Epithelial cell of esophagus (primary cell): ENCODE results near the gene TRAPPC8.
A peak's percentile ranks its signal among the peaks of the same experiment; 100 is the strongest.
"Not testable (repeated sequence)": the region's sequence is repeated elsewhere in the genome, so short reads cannot be mapped to it uniquely, and the experiment has no call there.

Source experiments
- DNase-seq: peaks from one replicate; pipeline ENCODE4 v3.0.0; 2010; ENCODE audit warnings: low read depth
- H3K4me3 ChIP-seq: 2 replicates; pipeline ENCODE4 v1.5.1; 2011; ENCODE audit warnings: mild to moderate bottlenecking, low read length, control low read depth
- TF ChIP-seq, protein P1 (sequence below): IDR thresholded peaks from 2 replicates; pipeline ENCODE4 v1.5.1; 2011; ENCODE audit warnings: low read depth, mild to moderate bottlenecking, low read length, control low read depth, inconsistent platforms; ENCODE audit not compliant: insufficient read depth; ENCODE audit errors: missing control alignments

TRAPPC8 gene

DNA sequence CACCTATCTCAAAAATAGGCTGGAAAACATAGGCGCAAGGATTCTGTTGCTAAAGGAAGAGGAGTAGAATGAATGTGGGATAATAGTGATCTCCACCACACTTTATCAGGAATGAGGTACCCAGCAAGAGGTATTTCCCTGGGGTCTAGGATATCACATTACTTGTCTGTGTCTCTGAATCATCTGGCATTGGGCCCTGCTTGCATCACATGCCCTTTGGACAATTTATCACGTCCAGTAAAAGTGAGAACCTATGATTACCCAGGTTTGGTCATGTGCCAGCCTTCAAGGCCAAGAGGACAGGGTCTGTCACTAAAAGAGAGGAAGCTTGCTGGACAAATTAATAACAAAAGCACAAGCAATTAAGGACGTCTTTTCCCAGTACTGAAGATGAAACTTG, 11.4 kb upstream of the TRAPPC8 start:
- no peak overlapping the region for H3K4me3 ChIP-seq
- peak; percentile 48 for DNase-seq
- TF ChIP-seq, protein P1, sequence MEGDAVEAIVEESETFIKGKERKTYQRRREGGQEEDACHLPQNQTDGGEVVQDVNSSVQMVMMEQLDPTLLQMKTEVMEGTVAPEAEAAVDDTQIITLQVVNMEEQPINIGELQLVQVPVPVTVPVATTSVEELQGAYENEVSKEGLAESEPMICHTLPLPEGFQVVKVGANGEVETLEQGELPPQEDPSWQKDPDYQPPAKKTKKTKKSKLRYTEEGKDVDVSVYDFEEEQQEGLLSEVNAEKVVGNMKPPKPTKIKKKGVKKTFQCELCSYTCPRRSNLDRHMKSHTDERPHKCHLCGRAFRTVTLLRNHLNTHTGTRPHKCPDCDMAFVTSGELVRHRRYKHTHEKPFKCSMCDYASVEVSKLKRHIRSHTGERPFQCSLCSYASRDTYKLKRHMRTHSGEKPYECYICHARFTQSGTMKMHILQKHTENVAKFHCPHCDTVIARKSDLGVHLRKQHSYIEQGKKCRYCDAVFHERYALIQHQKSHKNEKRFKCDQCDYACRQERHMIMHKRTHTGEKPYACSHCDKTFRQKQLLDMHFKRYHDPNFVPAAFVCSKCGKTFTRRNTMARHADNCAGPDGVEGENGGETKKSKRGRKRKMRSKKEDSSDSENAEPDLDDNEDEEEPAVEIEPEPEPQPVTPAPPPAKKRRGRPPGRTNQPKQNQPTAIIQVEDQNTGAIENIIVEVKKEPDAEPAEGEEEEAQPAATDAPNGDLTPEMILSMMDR = no peak

GRCh38 chr18:31953699-31954098, 10.8 kb upstream of the TRAPPC8 start:
- not testable (repeated sequence) for DNase-seq, H3K4me3 ChIP-seq

- TF ChIP-seq, protein P1 = no peak
- no peak for DNase-seq
These were observed 9.3 kb upstream of the TRAPPC8 start for GRCh38 chr18:31952223-31952622.

DNA sequence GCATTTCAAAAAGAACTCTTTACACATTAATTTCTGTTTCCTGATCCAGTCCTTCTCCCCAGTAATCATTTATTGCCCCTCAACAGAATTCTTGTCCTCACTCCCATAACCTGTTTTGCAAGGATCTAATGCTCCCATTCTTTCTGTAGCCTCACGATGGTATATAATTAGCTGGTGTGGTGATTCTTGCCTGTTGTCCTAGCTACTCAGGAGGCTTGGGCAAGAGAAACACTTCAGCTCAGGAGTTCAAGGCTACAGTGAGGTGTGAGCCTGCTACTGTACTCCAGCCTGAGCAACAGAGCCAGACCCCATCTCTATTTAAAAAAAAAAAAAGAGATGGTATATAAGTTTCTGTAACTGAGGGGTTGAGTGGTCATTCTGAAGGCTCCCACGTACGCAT, 7.7 kb upstream of the TRAPPC8 start:
- TF ChIP-seq, protein P1 = no peak
- H3K4me3 ChIP-seq = no peak overlapping the region
- no peak for DNase-seq

More at GRCh38 chr18:31952223-31952622, 9.3 kb upstream of the TRAPPC8 start:
- H3K4me3 ChIP-seq = no peak overlapping the region

GRCh38 chr18:31948349-31948748, 5.4 kb upstream of the TRAPPC8 start:
- not testable (repeated sequence) for DNase-seq, H3K4me3 ChIP-seq

- no peak overlapping the region for H3K4me3 ChIP-seq
- no peak for DNase-seq
These were observed 3.5 kb upstream of the TRAPPC8 start for GRCh38 chr18:31946305-31947046.

DNA sequence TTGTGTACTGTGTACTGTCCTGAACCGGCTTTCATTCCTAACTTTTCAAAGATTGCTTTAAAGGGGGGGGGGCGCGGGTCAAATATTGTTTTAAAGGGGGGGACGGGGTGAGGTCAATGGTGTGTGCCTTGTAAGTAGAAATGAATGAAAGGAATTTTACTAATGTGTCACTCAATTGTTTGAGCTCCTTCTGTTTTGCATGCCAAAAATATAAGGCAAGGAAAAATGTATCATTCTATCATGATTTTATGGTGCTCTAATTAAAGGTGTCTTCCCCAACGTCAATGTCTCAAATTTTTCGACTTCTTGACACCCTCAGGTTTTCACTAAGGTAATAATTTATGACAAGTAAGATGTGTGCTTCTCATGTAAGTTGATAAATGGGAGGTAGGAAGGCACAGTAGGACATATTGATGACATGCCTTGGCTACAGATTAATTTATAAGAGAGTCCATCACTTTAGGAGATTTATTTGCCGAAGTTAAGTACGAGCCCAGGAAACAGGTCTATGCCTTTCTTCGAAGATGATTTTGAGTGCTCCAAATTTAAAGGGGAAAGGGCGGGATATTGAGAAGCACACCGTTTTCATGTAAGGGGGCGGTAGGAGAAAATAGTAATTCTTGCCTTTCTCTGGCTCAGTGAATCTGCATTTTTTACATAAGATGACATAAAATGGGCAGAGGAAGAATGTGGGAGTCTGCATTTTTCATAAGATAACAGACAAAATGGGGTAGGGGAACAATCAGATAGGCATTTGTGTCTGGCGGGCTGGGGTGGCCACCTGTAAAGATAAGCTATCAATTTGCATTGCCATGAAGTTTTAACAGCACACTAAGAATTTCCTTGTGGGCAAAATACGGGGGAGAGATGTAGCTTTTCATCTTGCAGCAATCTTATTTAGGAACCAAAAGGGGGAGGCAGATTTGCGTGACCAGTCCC, 1.2 kb upstream of the TRAPPC8 start:
- TF ChIP-seq, protein P1 = no peak
- H3K4me3 ChIP-seq = peak overlapping the region; percentile 79
- DNase-seq = no peak

More at GRCh38 chr18:31946305-31947046, 3.5 kb upstream of the TRAPPC8 start:
- TF ChIP-seq, protein P1 = no peak
